GM19240 (cell line): Measurements from ENCODE around the gene RNF215.
A peak's percentile ranks its signal among the peaks of the same experiment; 100 is the strongest.
"Not testable (repeated sequence)": the region's sequence is repeated elsewhere in the genome, so short reads cannot be mapped to it uniquely, and the experiment has no call there.

Source experiments
- DNase-seq: peaks from one replicate; pipeline ENCODE4 v3.0.0; 2011; ENCODE audit warnings: low spot score; ENCODE audit not compliant: insufficient read length

RNF215 gene

DNA sequence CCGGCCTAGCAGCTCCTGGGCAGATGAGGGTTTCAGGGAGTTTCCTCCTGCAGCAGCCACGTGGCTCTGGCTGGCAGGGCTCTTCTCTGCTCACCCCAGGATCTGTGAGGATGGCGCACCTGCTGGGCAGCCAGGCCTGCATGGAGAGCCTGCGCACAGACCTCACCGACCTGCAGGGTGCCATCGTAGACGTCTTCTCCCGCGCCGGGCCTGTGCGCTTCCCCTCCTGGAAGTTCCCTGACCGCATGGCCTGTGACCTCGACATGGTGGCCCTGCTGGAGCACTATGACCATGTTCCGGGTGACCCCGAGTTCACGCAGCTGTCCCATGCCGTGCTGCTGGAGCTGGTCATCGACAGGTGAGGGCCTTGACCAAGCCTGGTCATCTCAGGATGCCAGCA is 21.3 kb downstream of the RNF215 start:
- DNase-seq: no peak

GRCh38 chr22:30362651-30363281 is 24.4 kb downstream of the RNF215 start:
- DNase-seq: no peak

DNA sequence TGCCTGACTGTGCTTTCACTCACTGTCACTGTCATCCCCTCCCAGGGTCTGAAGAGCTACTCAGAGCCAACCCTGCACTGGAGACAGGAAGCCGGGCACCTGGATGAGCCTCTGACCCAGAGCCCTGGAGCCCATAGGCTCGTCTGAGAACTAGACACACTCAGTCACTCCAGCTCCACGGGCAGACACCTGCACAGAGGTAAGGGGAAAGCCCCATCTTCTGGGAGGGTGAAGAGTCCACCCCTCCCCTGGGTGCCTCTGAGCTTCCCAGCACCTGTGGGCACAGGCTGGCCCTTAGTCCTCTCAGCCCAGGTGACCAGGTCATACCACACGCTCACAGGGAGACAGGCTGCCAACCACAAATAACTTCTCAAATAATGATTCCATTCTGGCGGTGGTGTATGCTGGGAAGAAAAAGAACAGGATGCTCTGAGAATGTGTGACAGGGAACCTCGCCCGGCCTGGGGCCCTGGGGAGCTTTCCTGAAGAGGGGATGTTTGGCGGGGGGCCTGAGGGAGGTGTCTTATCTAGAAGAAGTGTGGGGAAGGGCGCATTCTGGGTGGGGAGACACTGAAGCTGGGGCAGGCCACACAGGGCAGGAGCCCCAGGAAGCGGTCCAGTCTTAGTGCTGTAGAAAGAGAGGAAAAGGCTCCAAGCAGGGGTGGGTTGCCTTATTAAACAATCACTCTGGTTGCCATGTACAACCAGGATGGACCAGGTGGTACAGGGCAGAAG is 25.1 kb downstream of the RNF215 start:
- DNase-seq: no peak

GRCh38 chr22:30358541-30358940 is 28.7 kb downstream of the RNF215 start:
- no peak for DNase-seq

DNA sequence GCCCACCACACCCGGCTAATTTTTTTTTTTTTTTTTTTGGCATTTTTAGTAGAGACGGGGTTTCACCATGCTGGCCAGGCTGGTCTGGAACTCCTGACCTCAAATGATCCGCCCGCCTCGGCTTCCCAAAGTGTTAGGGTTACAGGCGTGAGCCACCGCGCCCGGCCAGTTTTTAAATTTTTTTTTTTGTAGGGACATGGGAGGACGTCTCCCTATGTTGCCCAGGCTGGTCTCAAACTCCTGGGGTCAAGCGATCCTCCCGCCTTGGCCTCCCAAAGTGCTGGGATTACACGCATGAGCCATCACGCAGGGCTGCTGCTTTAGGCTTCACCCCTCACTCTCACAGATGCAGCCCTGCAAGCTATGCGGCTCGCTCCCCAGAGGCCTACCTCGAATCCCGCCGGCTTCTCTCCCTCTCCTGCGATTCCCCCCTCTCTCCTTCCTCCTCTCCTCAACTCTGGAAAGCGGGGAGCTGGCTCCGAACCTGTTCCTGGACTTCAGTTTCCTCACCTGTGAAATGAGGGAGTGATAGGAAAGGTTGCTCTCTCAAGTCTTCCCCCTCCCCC is 29.5 kb downstream of the RNF215 start:
- DNase-seq: no peak

DNA sequence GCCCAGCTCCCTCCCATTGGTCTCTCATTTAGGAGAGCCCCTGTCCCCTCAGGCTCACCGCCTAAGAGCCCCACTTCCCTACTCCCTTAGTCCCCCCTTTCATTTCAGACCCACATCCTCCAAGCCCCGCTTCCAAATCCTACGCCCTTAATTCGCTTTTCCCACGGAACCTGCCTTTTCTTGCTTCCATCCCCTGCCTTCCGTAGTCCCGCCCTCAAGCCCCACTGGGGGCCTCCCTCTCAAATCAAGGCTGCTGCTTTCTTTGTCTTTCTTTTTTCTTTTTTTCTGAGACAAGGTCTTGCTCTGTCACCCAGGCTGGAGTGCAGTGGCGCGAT is 30.0 kb downstream of the RNF215 start:
- DNase-seq: no peak

DNA sequence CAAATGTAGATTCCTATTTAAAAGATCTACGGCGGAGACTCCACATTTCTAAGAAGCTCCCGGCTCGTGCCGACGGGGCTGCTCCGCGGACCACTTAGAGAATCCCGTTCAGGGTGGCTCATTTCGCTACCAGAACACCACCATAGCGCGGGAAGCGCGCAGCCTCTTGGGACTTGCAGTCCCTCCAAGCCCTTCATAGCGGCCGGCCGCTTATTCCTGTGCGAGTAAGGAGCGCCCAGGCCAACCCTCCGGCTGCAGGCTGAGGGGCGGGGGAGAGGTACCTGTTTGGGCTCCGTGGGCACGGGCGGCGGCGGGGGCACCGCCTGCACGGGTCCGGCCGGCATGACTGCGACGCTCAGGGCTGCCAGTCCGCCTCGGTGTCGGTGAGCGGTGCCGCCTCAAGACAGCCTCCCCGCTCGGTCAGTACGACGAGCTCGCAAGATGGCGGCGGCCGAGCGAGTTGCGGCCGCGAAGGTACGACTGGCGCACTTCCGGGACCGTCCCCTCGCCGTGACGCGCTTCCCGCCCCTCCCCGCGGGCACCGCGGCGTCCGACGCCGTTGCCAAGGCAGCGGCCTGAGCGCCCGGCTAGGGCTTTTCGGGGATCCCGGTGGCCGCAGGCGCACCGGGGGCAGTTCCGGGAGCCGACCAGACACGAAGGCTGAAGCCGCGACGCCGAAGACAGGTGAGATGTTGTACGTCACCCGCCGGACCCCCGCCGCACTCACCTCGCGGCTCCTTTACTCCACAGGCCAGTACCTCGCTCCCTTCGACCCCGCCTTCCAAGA is 30.6 kb downstream of the RNF215 start, which contains the start of the genes CCDC157 and SF3A1:
Gene CCDC157, plus strand, starts transcription at position 559 of the 787 bp plus-strand sequence. CDS start 8,994 bp downstream, outside the sequence.
Gene SF3A1, minus strand, starts transcription at position 446 of the 787 bp plus-strand sequence. Its CDS starts 102 bp downstream, at position 344.
- DNase-seq: peak; percentile 92

GRCh38 chr22:30354644-30355043 is 32.6 kb downstream of the RNF215 start:
- DNase-seq: no peak

- no peak for DNase-seq
These were observed 36.0 kb downstream of the RNF215 start for GRCh38 chr22:30351226-30351625.

GRCh38 chr22:30348809-30349208 is 38.4 kb downstream of the RNF215 start:
- no peak for DNase-seq

DNA sequence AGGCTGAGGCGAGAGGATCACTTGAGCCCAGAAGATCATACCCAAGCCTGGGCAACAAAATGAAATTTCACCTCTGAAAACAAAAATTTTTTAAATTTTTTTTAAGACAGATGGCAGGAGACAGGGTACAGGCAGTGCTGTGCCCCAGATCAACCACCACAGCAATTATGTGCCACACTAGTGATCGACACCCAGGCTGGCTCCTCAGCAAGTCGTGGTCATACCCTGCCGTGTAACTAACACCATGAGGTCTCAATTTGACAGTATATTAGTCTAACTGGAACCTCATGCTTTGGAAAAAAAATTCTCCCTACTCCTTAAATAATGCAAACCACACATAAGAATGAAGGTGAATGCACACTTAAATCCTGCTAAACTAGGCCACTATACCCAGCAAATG is 38.8 kb downstream of the RNF215 start:
- no peak for DNase-seq

DNA sequence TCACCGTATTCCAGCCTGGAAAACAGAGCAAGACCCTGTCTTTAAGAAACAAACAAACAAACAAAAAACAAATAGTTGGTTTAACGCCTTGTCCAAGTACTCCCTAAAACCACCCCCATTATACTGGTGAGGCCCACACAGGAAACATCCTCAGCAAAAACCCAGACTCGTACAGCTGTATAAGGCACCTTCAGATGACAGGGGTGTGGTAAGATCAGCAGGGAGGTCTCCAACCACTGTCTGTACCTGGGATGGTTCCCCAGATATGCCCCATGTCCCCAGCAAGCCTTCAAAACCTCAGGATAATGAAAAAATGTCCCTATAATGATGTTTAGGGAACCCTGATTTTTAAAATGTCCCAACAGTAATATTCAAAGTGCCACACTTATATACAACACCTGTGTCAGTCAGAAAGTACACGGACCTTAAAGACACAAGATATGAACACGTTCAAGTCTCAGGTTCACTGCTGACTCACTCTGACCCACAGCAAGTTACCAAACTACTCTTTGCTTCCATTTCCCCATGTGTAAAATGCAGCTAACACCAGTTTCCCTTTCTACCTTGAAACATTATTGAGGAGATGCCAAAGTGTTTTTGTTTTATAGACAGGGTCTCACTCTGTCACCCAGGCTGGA is 39.8 kb downstream of the RNF215 start:
- no peak for DNase-seq

- no peak for DNase-seq
These were observed 42.6 kb downstream of the RNF215 start for GRCh38 chr22:30344447-30345200.

DNA sequence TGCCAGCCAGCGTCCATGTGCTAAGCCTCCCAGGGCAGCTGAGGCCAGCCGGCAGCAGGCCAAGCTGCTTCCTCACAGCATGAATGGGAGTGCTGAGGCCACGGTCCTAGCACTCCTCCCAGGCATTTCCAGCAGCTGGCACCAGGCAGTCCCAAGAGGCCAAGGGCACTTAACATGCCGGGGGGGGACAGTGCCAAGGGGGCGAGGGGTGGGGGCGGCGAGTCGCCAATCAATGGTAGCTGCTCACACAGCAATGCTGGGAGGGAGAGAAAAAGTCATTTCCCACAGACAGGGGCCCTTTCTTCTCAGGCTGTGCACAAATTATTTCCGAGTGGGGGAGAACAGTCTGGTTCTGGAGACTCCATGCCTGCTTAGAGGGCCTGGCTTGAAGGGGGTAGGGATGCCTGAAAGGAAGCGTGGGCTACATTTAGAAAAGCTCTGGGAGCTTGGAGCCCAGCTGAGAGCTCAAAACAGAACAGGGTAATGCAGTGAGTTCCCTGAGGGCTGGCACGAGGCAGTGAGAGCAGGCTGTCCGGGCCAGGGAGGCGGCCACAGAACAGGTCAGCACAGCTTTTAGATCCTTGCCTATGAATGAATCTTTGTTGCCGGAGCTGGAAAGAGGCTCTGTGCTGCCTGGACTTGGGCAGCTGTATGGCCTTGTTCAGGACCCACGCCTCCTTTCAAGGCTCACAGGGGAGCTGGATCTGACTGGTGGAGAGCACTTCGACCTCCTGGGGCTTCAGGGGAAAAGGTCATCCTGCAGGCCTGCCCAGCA is 46.1 kb downstream of the RNF215 start:
- DNase-seq: no peak

GRCh38 chr22:30338802-30339201 is 48.4 kb downstream of the RNF215 start:
- no peak for DNase-seq

- not testable (repeated sequence) for DNase-seq
These were observed 48.9 kb downstream of the RNF215 start for GRCh38 chr22:30338341-30338740.

DNA sequence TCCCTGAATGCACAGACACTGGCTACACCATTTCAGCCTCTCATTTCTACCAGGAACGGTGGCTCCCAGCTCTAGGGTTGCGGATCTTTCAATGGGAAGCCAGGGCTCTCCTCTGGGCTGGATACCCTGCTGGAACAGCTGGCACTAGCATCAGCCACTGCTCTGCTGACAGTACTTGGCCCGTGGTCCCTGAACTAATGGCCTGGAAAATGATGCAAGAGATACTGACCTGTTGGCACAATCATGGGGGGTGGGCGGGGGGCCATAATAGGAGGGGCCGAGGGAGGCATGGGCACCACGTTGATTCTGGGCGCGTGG is 49.8 kb downstream of the RNF215 start:
- DNase-seq: no peak

DNA sequence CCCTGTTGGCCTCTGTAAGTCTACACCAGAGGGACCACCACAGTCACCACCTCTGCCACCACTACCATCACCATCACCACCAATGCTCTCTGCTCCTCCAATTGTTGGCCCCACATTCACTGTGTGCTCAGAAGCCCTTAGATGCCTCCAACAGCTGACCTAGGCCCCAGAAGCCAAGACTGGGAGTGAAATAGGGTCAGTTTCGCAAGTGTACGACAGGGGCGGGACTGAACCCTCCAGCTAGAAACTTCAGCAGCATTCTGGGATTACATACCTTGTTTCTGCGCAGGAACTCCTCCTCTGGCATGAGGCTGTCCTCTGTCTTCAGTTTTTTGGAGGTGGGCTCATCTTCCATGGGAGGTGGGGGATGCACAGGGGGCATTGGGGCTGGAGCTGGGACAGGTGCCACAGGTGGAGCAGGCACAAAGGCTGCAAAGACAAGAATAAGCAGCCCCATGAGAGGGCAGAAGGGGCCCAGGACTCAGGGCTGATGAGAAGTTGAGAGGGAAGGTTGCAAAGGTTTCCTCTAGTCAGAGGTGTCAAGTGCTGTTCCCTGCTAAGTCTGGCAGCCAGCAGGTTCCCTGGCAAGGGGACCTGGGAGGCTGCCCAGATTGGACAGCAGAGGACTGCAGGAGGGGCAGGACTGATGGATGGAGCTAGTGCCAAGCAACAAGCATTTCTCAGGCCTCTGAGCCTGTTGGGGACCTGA is 50.3 kb downstream of the RNF215 start:
- no peak for DNase-seq

DNA sequence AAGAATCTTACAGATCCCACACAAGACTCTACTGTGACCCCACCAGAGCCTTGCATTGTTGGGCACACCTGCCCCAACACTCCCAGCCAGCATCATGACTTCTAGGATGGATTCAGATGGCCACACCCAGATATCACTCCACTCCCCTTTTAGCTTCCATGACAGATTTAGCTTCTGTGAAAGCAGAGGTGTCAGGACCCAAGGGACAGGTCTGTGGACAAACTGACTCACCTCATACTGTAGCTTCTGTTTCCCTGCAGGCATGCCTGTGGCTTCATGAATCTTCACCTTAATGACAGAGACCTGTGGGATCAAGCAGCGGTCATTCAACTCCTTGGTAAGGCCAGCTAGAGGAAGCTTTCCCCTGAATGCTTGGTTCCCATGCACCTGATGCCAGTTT is 52.0 kb downstream of the RNF215 start:
- no peak for DNase-seq
